Type B pancreatic cell (in vitro differentiated cells): ENCODE results near the gene SLC12A8. TPM values are rescaled to one million over a fixed set of nuclear protein-coding genes. Genes with fewer than 3 reads are reported as not detected.

Source experiments
- DNase-seq: peaks from one replicate; pipeline ENCODE4 v3.0.0; 2021; ENCODE audit warnings: mixed read lengths; ENCODE audit not compliant: unreplicated experiment; ENCODE audit errors: extremely low spot score
- H3K27ac Mint-ChIP-seq: 2 replicates; pipeline ENCODE4 v1.8.0; 2021; ENCODE audit warnings: mild to moderate bottlenecking, mixed read lengths
- H3K27me3 Mint-ChIP-seq: 2 replicates; pipeline ENCODE4 v1.8.0; 2021; ENCODE audit warnings: mixed read lengths
- H3K36me3 Mint-ChIP-seq: 2 replicates; pipeline ENCODE4 v1.8.0; 2021; ENCODE audit warnings: mixed read lengths
- H3K4me1 Mint-ChIP-seq: one replicate; pipeline ENCODE4 v1.8.0; 2021; ENCODE audit warnings: mixed read lengths; ENCODE audit not compliant: unreplicated experiment
- H3K4me3 Mint-ChIP-seq: 2 replicates; pipeline ENCODE4 v1.8.0; 2021; ENCODE audit warnings: mild to moderate bottlenecking, mixed read lengths
- H3K9me3 Mint-ChIP-seq: 2 replicates; pipeline ENCODE4 v1.8.0; 2021; ENCODE audit warnings: mixed read lengths
- CTCF ChIP-seq: fragments of 200-600 bp; sonication (generic); conservative IDR thresholded peaks from 2 replicates; pipeline ENCODE4 v1.5.0; 2021; ENCODE audit warnings: antibody characterized with exemption, mild to moderate bottlenecking
- total RNA-seq: library from RNA; stranded (reverse); gene quantifications from 2 replicates; pipeline ENCODE4 v1.2.1, GENCODE V29; 2021; ENCODE audit warnings: low replicate concordance

SLC12A8 gene
- total RNA-seq, 1 donor from 2014 or later = 6.8 TPM

- Mint-ChIP-seq H3K36me3 (peaks cover 3% of the 10 kb centered on the region), H3K4me3 (no peak overlapping the region), H3K27ac (no peak overlapping the region), H3K9me3 (no peaks in the 10 kb centered on the region), H3K27me3 (peaks cover 40% of the 10 kb centered on the region), H3K4me1 (peaks cover 35% of the 10 kb centered on the region)
- no peak for DNase-seq
- peak; percentile 29 for TF ChIP-seq CTCF
Observed at GRCh38 chr3:125059488-125060245, 152.9 kb downstream of the SLC12A8 start.

GRCh38 chr3:125058959-125059358, 153.6 kb downstream of the SLC12A8 start:
- TF ChIP-seq CTCF = no peak
- no peak for DNase-seq
- Mint-ChIP-seq H3K9me3 (no peaks in the 10 kb centered on the region), H3K4me3 (no peak overlapping the region), H3K27ac (no peak overlapping the region), H3K4me1 (peaks cover 37% of the 10 kb centered on the region), H3K27me3 (peaks cover 47% of the 10 kb centered on the region), H3K36me3 (no peaks in the 10 kb centered on the region)

- no peak for DNase-seq
Observed at GRCh38 chr3:125058529-125058928, 154.0 kb downstream of the SLC12A8 start.

GRCh38 chr3:125057186-125057850, 155.2 kb downstream of the SLC12A8 start:
- Mint-ChIP-seq H3K27me3 (peaks cover 58% of the 10 kb centered on the region), H3K9me3 (no peaks in the 10 kb centered on the region), H3K4me1 (peaks cover 37% of the 10 kb centered on the region), H3K4me3 (peak overlapping the region; percentile 80), H3K27ac (peak overlapping the region; percentile 28), H3K36me3 (no peaks in the 10 kb centered on the region)
- no peak for DNase-seq
- no peak for TF ChIP-seq CTCF

More at GRCh38 chr3:125058529-125058928, 154.0 kb downstream of the SLC12A8 start:
- Mint-ChIP-seq H3K36me3 (no peaks in the 10 kb centered on the region), H3K27ac (no peak overlapping the region), H3K27me3 (peaks cover 51% of the 10 kb centered on the region), H3K9me3 (no peaks in the 10 kb centered on the region), H3K4me3 (no peak overlapping the region), H3K4me1 (peaks cover 37% of the 10 kb centered on the region)
- no peak for TF ChIP-seq CTCF

- Mint-ChIP-seq H3K4me1 (peaks cover 37% of the 10 kb centered on the region), H3K27ac (peak within 1 kb of the TSS; percentile 76), H3K9me3 (no peaks in the 10 kb centered on the region), H3K4me3 (peak within 1 kb of the TSS; percentile 88), H3K36me3 (no peaks in the 10 kb centered on the region), H3K27me3 (peaks cover 59% of the 10 kb centered on the region)
- DNase-seq = peak; percentile 75
- TF ChIP-seq CTCF = no peak
Observed at GRCh38 chr3:125055913-125056745, 156.4 kb downstream of the SLC12A8 start, which contains the start of gene HEG1. Gene HEG1, minus strand, starts transcription at chr3:125055997. Its CDS starts 107 bp downstream, at chr3:125055890.
